H7 (cell line): Measurements from ENCODE around the gene SLC4A4. TPM values are rescaled to one million over a fixed set of nuclear protein-coding genes. Genes with fewer than 3 reads are reported as not detected.
A peak's percentile ranks its signal among the peaks of the same experiment; 100 is the strongest.

Experiments
- DNase-seq: peaks from one replicate; pipeline ENCODE4 v3.0.0; 2012
- H3K27me3 ChIP-seq: 2 replicates; pipeline ENCODE4 v1.6.0; 2011; ENCODE audit warnings: mild to moderate bottlenecking, low read length; ENCODE audit not compliant: control insufficient read depth, insufficient read depth
- H3K36me3 ChIP-seq: replicated peaks from 2 replicates; pipeline ENCODE4 v1.5.1; 2011; ENCODE audit warnings: low read length; ENCODE audit not compliant: control insufficient read depth, insufficient read depth
- H3K4me3 ChIP-seq: 2 replicates; pipeline ENCODE4 v1.5.1; 2011; ENCODE audit warnings: low read depth, mild to moderate bottlenecking, control low read depth, low read length, moderate library complexity; ENCODE audit not compliant: insufficient read depth
- total RNA-seq: library from RNA; depleted of rRNA; stranded (reverse); fragments of >200 nt; shearing (Covaris generic); gene quantifications from 2 replicates; pipeline ENCODE4 v1.2.3, GENCODE V29; 2014

The SLC4A4 gene
- total RNA-seq, 1 experiment from 2014 or later: 0.55 TPM

- DNase-seq: no peak
- Histone ChIP-seq H3K27me3 (no peaks in the 10 kb centered on the region), H3K36me3 (no peaks in the 10 kb centered on the region), H3K4me3 (no peak overlapping the region)
Measured at GRCh38 chr4:71453531-71453930, 114.7 kb downstream of the SLC4A4 start.

- H3K27me3 ChIP-seq: no peaks in the 10 kb centered on the region
- H3K36me3 ChIP-seq: no peaks in the 10 kb centered on the region
- no peak overlapping the region for H3K4me3 ChIP-seq
- no peak for DNase-seq
Measured at GRCh38 chr4:71456841-71457240, 118.0 kb downstream of the SLC4A4 start.

GRCh38 chr4:71460371-71460770, 121.6 kb downstream of the SLC4A4 start:
- DNase-seq: no peak
- Histone ChIP-seq H3K27me3 (no peaks in the 10 kb centered on the region), H3K4me3 (no peak overlapping the region), H3K36me3 (no peaks in the 10 kb centered on the region)

DNA sequence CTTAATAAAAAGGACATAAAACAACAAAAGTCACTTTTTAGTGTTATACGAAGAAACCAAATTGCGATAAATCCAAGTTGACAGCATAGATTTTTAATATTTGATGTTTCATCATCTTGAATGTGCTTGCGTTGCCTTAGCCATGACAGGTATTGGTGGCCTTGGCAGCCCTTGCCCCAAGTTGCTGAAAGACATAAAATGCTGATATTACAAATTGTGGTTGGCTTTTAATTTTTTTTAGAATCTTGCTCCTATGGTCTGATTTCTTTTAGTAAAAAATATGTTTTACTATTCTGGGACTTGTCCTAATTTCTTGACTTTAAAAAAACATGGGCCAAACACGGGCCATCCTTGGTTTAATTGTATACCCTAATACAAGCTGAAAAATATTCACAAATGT, 122.6 kb downstream of the SLC4A4 start:
- H3K27me3 ChIP-seq: no peaks in the 10 kb centered on the region
- H3K36me3 ChIP-seq: no peaks in the 10 kb centered on the region
- H3K4me3 ChIP-seq: no peak overlapping the region
- no peak for DNase-seq

DNA sequence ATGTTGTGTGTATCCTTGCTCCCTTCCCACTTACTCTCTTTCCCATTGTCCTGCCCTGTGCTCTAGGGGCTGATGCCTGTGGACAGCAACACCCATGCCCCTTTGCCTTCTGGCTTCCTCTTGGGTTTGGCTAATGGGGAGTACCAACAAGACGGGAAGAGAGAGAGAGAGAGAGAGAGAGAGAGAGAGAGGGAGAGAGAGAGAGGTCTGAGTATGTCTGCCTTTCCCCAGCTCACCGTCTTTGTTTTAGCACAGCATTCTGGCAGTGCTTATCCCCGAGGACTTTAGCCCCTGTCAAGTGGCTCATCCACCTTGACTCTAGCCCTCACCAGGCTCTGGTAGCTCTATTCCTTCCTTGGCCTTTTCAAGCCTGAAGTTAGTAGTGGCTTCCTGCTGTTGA, 128.0 kb downstream of the SLC4A4 start:
- no peaks in the 10 kb centered on the region for H3K27me3 ChIP-seq
- DNase-seq: no peak
- H3K36me3 ChIP-seq: no peaks in the 10 kb centered on the region
- H3K4me3 ChIP-seq: no peak overlapping the region

DNA sequence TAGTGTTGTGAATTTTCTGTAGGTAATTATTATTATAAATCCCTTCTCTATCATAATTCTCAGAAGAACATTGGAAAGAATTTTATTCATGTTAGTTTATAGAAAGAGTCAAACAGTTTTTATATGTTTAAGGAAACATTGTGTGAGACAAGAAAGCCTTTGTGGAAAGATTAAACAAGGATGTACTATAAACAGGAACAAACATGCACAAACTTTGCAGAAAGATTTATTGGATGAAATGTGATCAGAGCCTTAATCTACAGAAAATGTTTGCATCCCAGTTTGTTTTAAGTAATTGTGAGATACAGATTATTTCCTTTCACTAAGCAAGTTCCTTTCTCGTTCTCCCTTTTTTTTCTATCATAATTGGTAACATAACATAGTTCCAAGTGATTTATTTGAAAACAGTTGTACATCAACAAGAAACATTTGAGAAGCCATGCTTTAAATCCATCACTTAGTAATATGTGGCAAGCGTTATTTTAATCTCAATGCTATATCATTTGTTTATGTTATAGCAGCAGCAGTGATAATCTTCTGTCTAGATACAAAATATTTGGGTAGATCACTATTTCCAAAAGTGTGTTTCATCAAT, 129.4 kb downstream of the SLC4A4 start:
- Histone ChIP-seq H3K27me3 (no peaks in the 10 kb centered on the region), H3K4me3 (no peak overlapping the region), H3K36me3 (no peaks in the 10 kb centered on the region)
- DNase-seq: no peak

GRCh38 chr4:71469541-71469940, 130.7 kb downstream of the SLC4A4 start:
- Histone ChIP-seq H3K4me3 (no peak overlapping the region), H3K36me3 (no peaks in the 10 kb centered on the region), H3K27me3 (no peaks in the 10 kb centered on the region)
- no peak for DNase-seq

GRCh38 chr4:71470524-71470923, 131.7 kb downstream of the SLC4A4 start:
- no peak overlapping the region for H3K4me3 ChIP-seq
- DNase-seq: no peak
- no peaks in the 10 kb centered on the region for H3K27me3 ChIP-seq
- H3K36me3 ChIP-seq: no peaks in the 10 kb centered on the region

DNA sequence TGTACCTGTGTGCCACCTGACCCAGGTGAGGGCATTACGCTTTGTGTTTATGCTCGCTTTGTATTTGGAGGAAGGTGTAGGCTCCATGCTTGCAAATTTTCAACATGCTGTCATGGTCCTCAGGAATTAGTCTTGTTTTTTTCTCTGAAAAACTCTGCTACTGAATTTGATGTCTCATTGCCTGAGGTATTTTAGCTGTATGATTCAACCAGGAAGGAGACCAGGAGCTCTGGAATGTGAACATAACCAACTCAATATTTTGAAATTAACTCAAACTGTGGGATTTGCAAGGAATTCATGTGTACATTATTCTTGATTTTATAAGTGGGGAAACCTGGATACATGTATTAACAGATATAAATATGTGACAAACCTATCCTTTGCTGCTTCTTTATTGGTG, 134.1 kb downstream of the SLC4A4 start:
- Histone ChIP-seq H3K4me3 (no peak overlapping the region), H3K36me3 (no peaks in the 10 kb centered on the region), H3K27me3 (no peaks in the 10 kb centered on the region)
- no peak for DNase-seq

GRCh38 chr4:71473541-71474240, 134.9 kb downstream of the SLC4A4 start:
- Histone ChIP-seq H3K27me3 (no peaks in the 10 kb centered on the region), H3K4me3 (no peak overlapping the region), H3K36me3 (no peaks in the 10 kb centered on the region)
- no peak for DNase-seq

DNA sequence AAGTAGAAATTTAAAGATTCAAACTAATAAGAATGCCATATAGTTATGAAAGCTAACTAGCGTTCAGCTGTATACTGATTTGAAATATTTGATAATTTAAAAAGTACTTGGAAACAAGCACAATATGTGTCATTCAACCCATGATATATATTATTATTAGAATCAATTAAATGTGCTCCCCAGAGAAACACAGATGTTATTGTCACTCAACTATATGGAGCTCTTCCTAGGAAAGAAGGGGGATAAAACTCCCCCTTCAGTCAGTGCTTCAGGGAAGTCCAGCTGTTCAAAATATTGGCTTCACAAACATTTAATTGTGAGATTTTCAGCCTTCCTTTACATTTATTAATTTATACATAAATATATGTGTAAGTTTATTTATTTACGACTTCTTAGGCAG, 135.9 kb downstream of the SLC4A4 start:
- H3K36me3 ChIP-seq: no peaks in the 10 kb centered on the region
- no peak overlapping the region for H3K4me3 ChIP-seq
- no peaks in the 10 kb centered on the region for H3K27me3 ChIP-seq
- no peak for DNase-seq

GRCh38 chr4:71476240-71476639, 137.4 kb downstream of the SLC4A4 start:
- DNase-seq: no peak
- Histone ChIP-seq H3K27me3 (no peaks in the 10 kb centered on the region), H3K4me3 (no peak overlapping the region), H3K36me3 (no peaks in the 10 kb centered on the region)

DNA sequence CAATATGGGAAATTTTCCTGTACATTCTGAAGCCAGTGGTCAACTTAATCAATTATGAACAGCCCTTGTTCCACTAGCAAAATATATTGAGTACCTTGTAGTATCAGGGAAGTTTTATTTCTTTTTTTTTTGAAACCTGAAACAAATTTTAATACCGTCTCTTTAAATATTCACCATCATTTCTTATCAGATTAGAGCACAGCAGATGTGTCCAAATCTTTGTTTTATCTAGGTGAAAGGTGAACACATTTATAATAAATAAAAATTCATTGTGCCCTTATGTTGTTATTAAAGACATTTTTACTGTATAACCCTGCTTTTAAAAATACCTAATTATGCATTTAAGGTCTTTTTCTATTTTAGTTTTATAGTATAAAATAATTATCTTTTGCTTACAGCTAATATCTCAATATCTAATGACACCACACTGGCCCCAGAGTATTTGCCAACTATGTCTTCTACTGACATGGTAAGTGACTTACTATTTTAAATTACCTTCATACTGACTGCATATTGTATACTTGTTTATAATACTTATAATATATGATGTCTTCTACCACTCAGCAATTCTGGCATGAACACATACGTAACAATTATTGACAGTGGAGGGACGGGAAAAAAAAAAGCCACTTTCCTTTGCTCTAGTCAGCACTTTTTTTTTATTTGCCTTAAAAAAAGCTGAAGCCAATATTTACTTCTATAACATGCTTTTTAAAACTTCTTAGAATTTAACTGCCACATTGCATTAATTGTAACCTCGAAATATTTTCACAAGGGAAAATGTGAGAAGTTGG, 147.9 kb downstream of the SLC4A4 start:
- Histone ChIP-seq H3K27me3 (no peaks in the 10 kb centered on the region), H3K36me3 (no peaks in the 10 kb centered on the region), H3K4me3 (no peak overlapping the region)
- no peak for DNase-seq

DNA sequence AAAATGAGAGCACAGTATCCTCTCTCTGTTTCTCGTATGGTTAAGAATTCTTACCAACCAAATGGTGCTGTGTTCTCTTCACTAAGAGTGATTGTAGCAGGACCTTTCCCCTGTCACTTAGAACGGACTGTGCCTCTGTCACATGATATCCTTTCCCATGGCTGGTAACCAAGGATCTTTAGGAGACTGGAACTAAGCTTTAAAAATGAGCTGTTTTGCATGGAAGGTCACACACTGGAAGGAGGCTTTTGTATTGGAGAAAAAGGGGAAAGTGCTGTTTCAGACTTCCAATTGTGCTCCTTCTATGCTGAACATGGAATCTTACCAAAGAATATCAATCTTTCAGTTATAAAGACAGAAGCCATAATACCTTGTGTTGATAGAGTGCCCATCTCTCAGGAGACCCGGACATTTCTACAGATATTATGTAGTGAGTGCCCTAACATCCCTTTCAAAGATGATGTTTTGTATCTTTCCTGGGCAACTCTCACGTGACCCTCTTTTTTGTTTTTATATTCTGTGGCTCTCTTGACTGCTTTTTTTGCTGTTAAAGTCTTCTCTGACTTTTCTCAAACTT, 148.6 kb downstream of the SLC4A4 start:
- no peaks in the 10 kb centered on the region for H3K27me3 ChIP-seq

DNA sequence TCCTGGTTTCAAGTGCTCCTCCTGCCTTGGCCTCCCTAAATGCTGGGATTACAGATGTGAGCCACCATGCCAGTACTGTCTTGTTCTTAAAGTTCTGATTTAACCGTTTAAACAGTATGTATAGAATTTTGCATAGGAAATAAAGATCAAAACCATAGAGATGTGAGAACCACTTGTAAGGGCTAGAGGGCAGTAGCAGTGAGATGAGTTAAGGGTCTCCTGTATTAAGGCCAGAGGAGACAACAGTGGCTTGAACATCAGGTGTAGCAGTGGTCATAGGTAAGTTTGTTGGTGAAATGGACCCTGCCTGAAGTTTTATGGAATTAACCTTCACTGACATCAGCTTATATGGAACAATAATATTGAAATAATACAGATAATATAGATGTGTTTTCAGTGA, 155.7 kb downstream of the SLC4A4 start:
- DNase-seq: no peak
- Histone ChIP-seq H3K4me3 (no peak overlapping the region), H3K36me3 (no peaks in the 10 kb centered on the region), H3K27me3 (no peaks in the 10 kb centered on the region)

More for the DNA sequence above, 148.6 kb downstream of the SLC4A4 start:
- H3K4me3 ChIP-seq: no peak overlapping the region
- no peaks in the 10 kb centered on the region for H3K36me3 ChIP-seq
- peak; percentile 0 for DNase-seq
